ENCODE results near the gene SEPSECS.

Gene SEPSECS

GRCh38 chr4:25113915-25114904, 46.0 kb downstream of the SEPSECS start:
- peak; percentile 4 for DNase-seq (ENCODE audit: low spot score)
- in situ Hi-C loops (cut with MboI; ENCODE audit: low sequenced_read_pairs, unreplicated experiment): no loop called here
- no peak for TF ChIP-seq CTCF (IDR thresholded peaks at IDR 0.05; ENCODE audit: borderline replicate concordance, control extremely low read depth, extremely low read depth, insufficient read depth, missing control alignments)

GRCh38 chr4:25112995-25113380, 47.3 kb downstream of the SEPSECS start:
- in situ Hi-C loops (cut with MboI; ENCODE audit: low sequenced_read_pairs, unreplicated experiment): no loop called here
- peak; percentile 2 for DNase-seq (ENCODE audit: low spot score)
- no peak for TF ChIP-seq CTCF (IDR thresholded peaks at IDR 0.05; ENCODE audit: borderline replicate concordance, control extremely low read depth, extremely low read depth, insufficient read depth, missing control alignments)

GRCh38 chr4:25112366-25112994, 47.8 kb downstream of the SEPSECS start:
- no peak for TF ChIP-seq CTCF (IDR thresholded peaks at IDR 0.05; ENCODE audit: borderline replicate concordance, control extremely low read depth, extremely low read depth, insufficient read depth, missing control alignments)
- in situ Hi-C loops (cut with MboI; ENCODE audit: low sequenced_read_pairs, unreplicated experiment): no loop called here
- DNase-seq (ENCODE audit: low spot score): no peak

GRCh38 chr4:25111648-25112196, 48.5 kb downstream of the SEPSECS start:
- no peak for DNase-seq (ENCODE audit: low spot score)
- in situ Hi-C loops (cut with MboI; ENCODE audit: low sequenced_read_pairs, unreplicated experiment): no loop called here

GRCh38 chr4:25110527-25111329, 49.5 kb downstream of the SEPSECS start:
- DNase-seq (ENCODE audit: low spot score): peak; percentile 6
- TF ChIP-seq CTCF (IDR thresholded peaks at IDR 0.05; ENCODE audit: borderline replicate concordance, control extremely low read depth, extremely low read depth, insufficient read depth, missing control alignments): no peak
- in situ Hi-C loops (cut with MboI; ENCODE audit: low sequenced_read_pairs, unreplicated experiment): no loop called here

More at GRCh38 chr4:25111648-25112196, 48.5 kb downstream of the SEPSECS start:
- TF ChIP-seq CTCF (IDR thresholded peaks at IDR 0.05; ENCODE audit: borderline replicate concordance, control extremely low read depth, extremely low read depth, insufficient read depth, missing control alignments): no peak

- TF ChIP-seq CTCF (IDR thresholded peaks at IDR 0.05; ENCODE audit: borderline replicate concordance, control extremely low read depth, extremely low read depth, insufficient read depth, missing control alignments): no peak
- peak; percentile 3 for DNase-seq (ENCODE audit: low spot score)
- in situ Hi-C loops (cut with MboI; ENCODE audit: low sequenced_read_pairs, unreplicated experiment): no loop called here
These were observed 50.7 kb downstream of the SEPSECS start for GRCh38 chr4:25109511-25109910.

Measured in GM13976 (cell line).